ENCODE measurements around the gene CHRDL2. TPM values are rescaled to one million over a fixed set of nuclear protein-coding genes. Genes with fewer than 3 reads are reported as not detected.

Gene CHRDL2
- polyA plus RNA-seq, 4 donors: 0.27 to 8.0 (median 2.5) TPM

- Histone ChIP-seq H3K27me3 (ENCODE audit: control insufficient read depth in 3 of 3, insufficient read depth in 3 of 3, low read length in 3 of 3) (no peaks in the 10 kb centered on the region), H3K36me3 (ENCODE audit: control insufficient read depth in 3 of 3, insufficient read depth in 2 of 3, low read depth in 1 of 3, low read length in 3 of 3) (peaks cover 3 to 7% (median 5%) of the 10 kb centered on the region in 3 donors), H3K9me3 (ENCODE audit: control insufficient read depth in 2 of 2, insufficient read depth in 1 of 2, low read depth in 1 of 2, low read length in 1 of 2) (no peaks in the 10 kb centered on the region), H3K4me1 (ENCODE audit: control insufficient read depth in 3 of 3, insufficient read depth in 2 of 3, low read depth in 1 of 3, low read length in 2 of 3) (peaks cover 0 to 3% (median 0%) of the 10 kb centered on the region in 3 donors), H3K27ac (ENCODE audit: low read depth in 1 of 3, low read length in 2 of 3) (no peak overlapping the region), H3K4me3 (ENCODE audit: low read depth in 1 of 3, low read length in 3 of 3) (no peak overlapping the region)
- DNase-seq: no peak
- FAIRE-seq: no peak
These were observed 83.8 kb downstream of the CHRDL2 start for GRCh38 chr11:74647404-74647803.

DNA sequence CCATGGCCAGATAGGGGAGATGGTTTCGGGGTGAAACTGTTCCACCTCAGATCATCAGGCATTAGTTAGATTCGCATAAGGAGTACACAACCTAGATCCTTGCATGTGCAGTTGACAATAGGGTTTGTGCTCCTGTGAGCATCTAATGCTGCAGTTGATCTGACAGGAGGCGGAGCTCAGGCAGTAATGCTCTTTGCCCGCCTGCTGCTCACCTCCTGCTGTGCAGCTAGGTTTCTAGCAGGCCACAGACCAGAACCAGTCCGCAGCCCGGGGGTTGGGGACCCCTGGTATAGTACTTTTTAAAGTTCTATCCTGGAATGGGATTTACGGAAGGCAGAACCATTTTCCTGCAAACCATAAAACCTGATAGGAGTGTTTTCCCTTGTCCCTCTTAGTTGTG is 84.3 kb downstream of the CHRDL2 start:
- DNase-seq (no peak), FAIRE-seq (no peak)
- H3K27me3 ChIP-seq (ENCODE audit: control insufficient read depth in 3 of 3, insufficient read depth in 3 of 3, low read length in 3 of 3): no peaks in the 10 kb centered on the region
- peaks cover 0 to 3% (median 0%) of the 10 kb centered on the region in 3 donors for H3K4me1 ChIP-seq (ENCODE audit: control insufficient read depth in 3 of 3, insufficient read depth in 2 of 3, low read depth in 1 of 3, low read length in 2 of 3)
- H3K36me3 ChIP-seq (ENCODE audit: control insufficient read depth in 3 of 3, insufficient read depth in 2 of 3, low read depth in 1 of 3, low read length in 3 of 3): peaks cover 3 to 7% (median 5%) of the 10 kb centered on the region in 3 donors
- 96 to 98% (median 96%) methylated on average over 7 of the region's 7 CpGs for WGBS, 3 donors
- H3K4me3 ChIP-seq (ENCODE audit: low read depth in 1 of 3, low read length in 3 of 3): no peak overlapping the region
- no peak overlapping the region for H3K27ac ChIP-seq (ENCODE audit: low read depth in 1 of 3, low read length in 2 of 3)
- H3K9me3 ChIP-seq (ENCODE audit: control insufficient read depth in 2 of 2, insufficient read depth in 1 of 2, low read depth in 1 of 2, low read length in 1 of 2): no peaks in the 10 kb centered on the region

Other genes starting within 250 kb of the CHRDL2 start
- 10 to 100 TPM in 1 of 4 donors, 1 to 10 TPM in 3; 4.9 to 11.1 (median 7.6) TPM for gene LIPT2, start 237.7 kb downstream of the CHRDL2 start, polyA plus RNA-seq
- 10 to 100 TPM; 11.1 to 25.9 (median 14.1) TPM for gene POLD3, start 138.8 kb downstream of the CHRDL2 start, polyA plus RNA-seq
- 10 to 100 TPM in 1 of 4 donors, 1 to 10 TPM in 3; 1.4 to 11.4 (median 2.9) TPM for gene RNF169, start 17.4 kb upstream of the CHRDL2 start, polyA plus RNA-seq
- gene XRRA1, start 217.7 kb upstream of the CHRDL2 start, polyA plus RNA-seq: 10 to 100 TPM in 1 of 4 donors, 1 to 10 TPM in 2, under 1 TPM in 1; 0.27 to 18.2 (median 4.6) TPM
- 100 to 1,000 TPM in 2 of 4 donors, 10 to 100 TPM in 2; 37.3 to 210 (median 101) TPM for gene SPCS2, start 217.8 kb upstream of the CHRDL2 start, polyA plus RNA-seq